H9 (cell line): ENCODE results near the gene CELF4. TPM values are rescaled to one million over a fixed set of nuclear protein-coding genes. Genes with fewer than 3 reads are reported as not detected.

Experiments
- DNase-seq: peaks from one replicate; pipeline ENCODE4 v3.0.0-alpha.2; 2017
- H2AFZ ChIP-seq: one replicate; pipeline ENCODE4 v1.6.1; 2013; ENCODE audit warnings: mild to moderate bottlenecking, low read length, control low read depth, moderate library complexity
- H2AK5ac ChIP-seq: 2 replicates; pipeline ENCODE4 v1.6.1; 2013; ENCODE audit warnings: low read length, control low read depth, mixed read lengths; ENCODE audit not compliant: insufficient read length
- H2BK120ac ChIP-seq: one replicate; pipeline ENCODE4 v1.6.1; 2013; ENCODE audit warnings: low read depth, mild to moderate bottlenecking, low read length, control low read depth, inconsistent platforms; ENCODE audit not compliant: poor library complexity, severe bottlenecking
- H2BK12ac ChIP-seq: 2 replicates; pipeline ENCODE4 v1.6.1; 2013; ENCODE audit warnings: low read length, control low read depth, mixed read lengths, low read depth; ENCODE audit not compliant: insufficient read length
- H2BK15ac ChIP-seq: 2 replicates; pipeline ENCODE4 v1.6.1; 2013; ENCODE audit warnings: low read depth, low read length, control low read depth
- H2BK20ac ChIP-seq: one replicate; pipeline ENCODE4 v1.6.1; 2013; ENCODE audit warnings: low read depth, mild to moderate bottlenecking, low read length, control low read depth, inconsistent platforms; ENCODE audit not compliant: poor library complexity, severe bottlenecking
- H2BK5ac ChIP-seq: 2 replicates; pipeline ENCODE4 v1.6.1; 2013; ENCODE audit warnings: low read length, control low read depth, mixed read lengths; ENCODE audit not compliant: insufficient read length
- H3K14ac ChIP-seq: 2 replicates; pipeline ENCODE4 v1.6.1; 2013; ENCODE audit warnings: low read length, control low read depth; ENCODE audit not compliant: insufficient read depth
- H3K18ac ChIP-seq: 2 replicates; pipeline ENCODE4 v1.6.1; 2013; ENCODE audit warnings: low read depth, mild to moderate bottlenecking, mixed read lengths, low read length, control low read depth; ENCODE audit not compliant: insufficient read length
- H3K23ac ChIP-seq: 2 replicates; pipeline ENCODE4 v1.6.1; 2013; ENCODE audit warnings: low read length, control low read depth, mixed read lengths, low read depth; ENCODE audit not compliant: insufficient read length
- H3K23me2 ChIP-seq: 2 replicates; pipeline ENCODE4 v1.6.1; 2013; ENCODE audit warnings: low read depth, mild to moderate bottlenecking, mixed read lengths, low read length, control low read depth; ENCODE audit not compliant: insufficient read length, poor library complexity, severe bottlenecking
- H3K27ac ChIP-seq: 2 replicates; pipeline ENCODE4 v1.5.1; 2013; ENCODE audit warnings: low read length, control low read depth, mixed read lengths, low read depth; ENCODE audit not compliant: insufficient read length
- H3K27me3 ChIP-seq: 2 replicates; pipeline ENCODE4 v1.6.1; 2013; ENCODE audit warnings: low read length, control low read depth, inconsistent platforms; ENCODE audit not compliant: insufficient read depth
- H3K4ac ChIP-seq: 2 replicates; pipeline ENCODE4 v1.6.1; 2013; ENCODE audit warnings: low read depth, mild to moderate bottlenecking, control low read depth, inconsistent platforms, low read length, moderate library complexity
- H3K4me1 ChIP-seq: 2 replicates; pipeline ENCODE4 v1.6.1; 2013; ENCODE audit warnings: low read length, control low read depth, inconsistent platforms; ENCODE audit not compliant: insufficient read depth
- H3K4me2 ChIP-seq: 2 replicates; pipeline ENCODE4 v1.6.1; 2013; ENCODE audit warnings: low read length, control low read depth, mixed read lengths; ENCODE audit not compliant: insufficient read length, insufficient read depth
- H3K56ac ChIP-seq: 2 replicates; pipeline ENCODE4 v1.6.1; 2013; ENCODE audit warnings: low read depth, mild to moderate bottlenecking, mixed read lengths, low read length, control low read depth; ENCODE audit not compliant: insufficient read length
- H3K79me1 ChIP-seq: 2 replicates; pipeline ENCODE4 v1.6.1; 2013; ENCODE audit warnings: low read depth, mild to moderate bottlenecking, moderate library complexity, low read length, control low read depth, inconsistent platforms; ENCODE audit not compliant: insufficient read depth, poor library complexity, severe bottlenecking
- H3K79me2 ChIP-seq: 2 replicates; pipeline ENCODE4 v1.6.1; 2013; ENCODE audit warnings: low read length, control low read depth, inconsistent platforms; ENCODE audit not compliant: insufficient read depth
- H3K9ac ChIP-seq: 2 replicates; pipeline ENCODE4 v1.6.1; 2013; ENCODE audit warnings: low read length, control low read depth, mixed read lengths; ENCODE audit not compliant: insufficient read length; ENCODE audit errors: extremely low read depth
- H3K9me3 ChIP-seq: one replicate; pipeline ENCODE4 v1.6.1; 2013; ENCODE audit warnings: low read depth, low read length, inconsistent platforms; ENCODE audit not compliant: control insufficient read depth
- H3T11ph ChIP-seq: one replicate; pipeline ENCODE4 v1.6.1; 2013; ENCODE audit warnings: mild to moderate bottlenecking, low read length, control low read depth, inconsistent platforms
- H4K20me1 ChIP-seq: one replicate; pipeline ENCODE4 v1.6.1; 2013; ENCODE audit not compliant: control insufficient read depth, insufficient read length, insufficient read depth
- H4K5ac ChIP-seq: 2 replicates; pipeline ENCODE4 v1.6.1; 2013; ENCODE audit warnings: low read depth, mild to moderate bottlenecking, mixed read lengths, low read length, control low read depth; ENCODE audit not compliant: insufficient read length
- H4K8ac ChIP-seq: replicated peaks from 2 replicates; pipeline ENCODE4 v1.6.1; 2013; ENCODE audit warnings: low read length, control low read depth, mixed read lengths, low read depth; ENCODE audit not compliant: insufficient read length
- H4K91ac ChIP-seq: 2 replicates; pipeline ENCODE4 v1.6.1; 2013; ENCODE audit warnings: low read depth, mild to moderate bottlenecking, moderate library complexity, mixed read lengths, low read length, control low read depth; ENCODE audit not compliant: insufficient read length
- H3K27ac Mint-ChIP-seq, 3 experiments: 2 replicates in 2 of 3; 3 replicates in 1 of 3; pipeline ENCODE4 v1.8.0; 2020 to 2021; ENCODE audit warnings: mixed read lengths in 3 of 3, mild to moderate bottlenecking in 1 of 3, moderate library complexity in 1 of 3
- H3K27me3 Mint-ChIP-seq: 2 replicates; pipeline ENCODE4 v1.8.0; 2021; ENCODE audit warnings: low read depth, mild to moderate bottlenecking, moderate library complexity, mixed read lengths
- H3K36me3 Mint-ChIP-seq, 3 experiments: 2 replicates in 2 of 3; 3 replicates in 1 of 3; pipeline ENCODE4 v1.8.0; 2020 to 2021; ENCODE audit warnings: low read depth in 3 of 3, mixed read lengths in 3 of 3; ENCODE audit not compliant: insufficient read depth in 1 of 3
- H3K4me1 Mint-ChIP-seq, 2 experiments: 2 replicates each; pipeline ENCODE4 v1.8.0; 2020; ENCODE audit warnings: mixed read lengths in 2 of 2
- H3K4me3 Mint-ChIP-seq, 2 experiments: 2 replicates in 1 of 2; 3 replicates in 1 of 2; pipeline ENCODE4 v1.8.0; 2020 to 2021; ENCODE audit warnings: mild to moderate bottlenecking in 2 of 2, mixed read lengths in 2 of 2, moderate library complexity in 1 of 2
- H3K9me3 Mint-ChIP-seq, 2 experiments: 2 replicates in 1 of 2; 3 replicates in 1 of 2; pipeline ENCODE4 v1.8.0; 2020; ENCODE audit warnings: mild to moderate bottlenecking in 2 of 2, mixed read lengths in 2 of 2, moderate library complexity in 1 of 2
- WGBS: extraction: QIAGEN DNeasy Blood & Tissue Kit; methylation state at CpG from one replicate; pipeline ENCODE4 v1.1.7; 2013; ENCODE audit warnings: missing lambda C conversion rate, low lambda C conversion rate, mixed read lengths; ENCODE audit not compliant: insufficient read length; ENCODE audit errors: extremely low coverage; 5-methylcytosine and 5-hydroxymethylcytosine counted together
- total RNA-seq: library from RNA; stranded (reverse); gene quantifications from 2 replicates; pipeline ENCODE4 v1.2.1, GENCODE V29; 2021
- TF ChIP-seq, protein P1 (sequence below): fragments of 200-600 bp; sonication (generic); conservative IDR thresholded peaks from 3 replicates; pipeline ENCODE4 v1.8.0; 2021; ENCODE audit warnings: antibody characterized with exemption, mild to moderate bottlenecking

CELF4 gene
- total RNA-seq, 1 experiment from 2014 or later: 1.1 TPM

DNA sequence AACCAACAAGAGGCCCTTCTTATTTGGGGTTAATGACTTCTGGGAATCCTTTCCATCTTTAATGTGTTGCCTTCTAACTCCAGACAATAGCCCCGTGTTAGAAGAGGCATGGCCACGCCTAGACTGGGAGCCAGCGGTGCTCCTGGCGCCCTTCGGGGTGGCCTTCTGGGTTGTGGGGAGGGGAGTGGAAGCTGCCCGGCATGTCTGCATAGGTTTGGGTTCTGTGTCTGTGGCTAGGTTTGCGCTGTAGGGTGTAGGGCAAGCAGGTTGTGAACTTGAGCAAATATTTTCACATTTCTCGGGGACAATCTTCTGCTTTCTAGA is 40.4 kb downstream of the CELF4 start:
- Histone ChIP-seq H3K79me1 (no peaks in the 10 kb centered on the region), H3K79me2 (no peaks in the 10 kb centered on the region), H3K14ac (no peak overlapping the region), H4K8ac (no peak overlapping the region), H3K4me1 (peaks cover 7% of the 10 kb centered on the region; the same call in 1 of the 2 replicates), H2BK12ac (no peak overlapping the region), H3K4ac (no peak overlapping the region), H2BK120ac (no peak overlapping the region), H4K5ac (no peak overlapping the region), H3K27me3 (peaks cover 8% of the 10 kb centered on the region; the same call in 1 of the 2 replicates), H3T11ph (no peak overlapping the region), H4K20me1 (peaks cover 2% of the 10 kb centered on the region), H3K23ac (no peak overlapping the region), H2BK5ac (no peak overlapping the region), H3K27ac (no peak overlapping the region), H2AFZ (no peak overlapping the region), H3K9ac (no peak overlapping the region), H2AK5ac (no peak overlapping the region), H2BK15ac (no peak overlapping the region), H2BK20ac (no peak overlapping the region), H3K9me3 (no peaks in the 10 kb centered on the region), H3K56ac (no peak overlapping the region), H3K18ac (no peak overlapping the region), H3K4me2 (peak overlapping the region; percentile 7), H3K23me2 (peaks cover 2% of the 10 kb centered on the region), H4K91ac (no peak overlapping the region)
- TF ChIP-seq, protein P1, sequence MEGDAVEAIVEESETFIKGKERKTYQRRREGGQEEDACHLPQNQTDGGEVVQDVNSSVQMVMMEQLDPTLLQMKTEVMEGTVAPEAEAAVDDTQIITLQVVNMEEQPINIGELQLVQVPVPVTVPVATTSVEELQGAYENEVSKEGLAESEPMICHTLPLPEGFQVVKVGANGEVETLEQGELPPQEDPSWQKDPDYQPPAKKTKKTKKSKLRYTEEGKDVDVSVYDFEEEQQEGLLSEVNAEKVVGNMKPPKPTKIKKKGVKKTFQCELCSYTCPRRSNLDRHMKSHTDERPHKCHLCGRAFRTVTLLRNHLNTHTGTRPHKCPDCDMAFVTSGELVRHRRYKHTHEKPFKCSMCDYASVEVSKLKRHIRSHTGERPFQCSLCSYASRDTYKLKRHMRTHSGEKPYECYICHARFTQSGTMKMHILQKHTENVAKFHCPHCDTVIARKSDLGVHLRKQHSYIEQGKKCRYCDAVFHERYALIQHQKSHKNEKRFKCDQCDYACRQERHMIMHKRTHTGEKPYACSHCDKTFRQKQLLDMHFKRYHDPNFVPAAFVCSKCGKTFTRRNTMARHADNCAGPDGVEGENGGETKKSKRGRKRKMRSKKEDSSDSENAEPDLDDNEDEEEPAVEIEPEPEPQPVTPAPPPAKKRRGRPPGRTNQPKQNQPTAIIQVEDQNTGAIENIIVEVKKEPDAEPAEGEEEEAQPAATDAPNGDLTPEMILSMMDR: no peak
- DNase-seq: no peak
- Mint-ChIP-seq H3K27ac (peak overlapping the region in 1 of 3 experiments; percentile 76; a peak in 1 of 7 replicates), H3K9me3 (no peaks in the 10 kb centered on the region), H3K4me1 (peaks cover 29 to 31% of the 10 kb centered on the region in 2 experiments), H3K27me3 (peaks cover 56% of the 10 kb centered on the region), H3K4me3 (peak overlapping the region; percentile 64 to 77), H3K36me3 (no peaks in the 10 kb centered on the region)
- no CpG with 5 or more reads among the region's 8 CpGs for WGBS
